Measurements from ENCODE around the gene CD74.

DNA sequence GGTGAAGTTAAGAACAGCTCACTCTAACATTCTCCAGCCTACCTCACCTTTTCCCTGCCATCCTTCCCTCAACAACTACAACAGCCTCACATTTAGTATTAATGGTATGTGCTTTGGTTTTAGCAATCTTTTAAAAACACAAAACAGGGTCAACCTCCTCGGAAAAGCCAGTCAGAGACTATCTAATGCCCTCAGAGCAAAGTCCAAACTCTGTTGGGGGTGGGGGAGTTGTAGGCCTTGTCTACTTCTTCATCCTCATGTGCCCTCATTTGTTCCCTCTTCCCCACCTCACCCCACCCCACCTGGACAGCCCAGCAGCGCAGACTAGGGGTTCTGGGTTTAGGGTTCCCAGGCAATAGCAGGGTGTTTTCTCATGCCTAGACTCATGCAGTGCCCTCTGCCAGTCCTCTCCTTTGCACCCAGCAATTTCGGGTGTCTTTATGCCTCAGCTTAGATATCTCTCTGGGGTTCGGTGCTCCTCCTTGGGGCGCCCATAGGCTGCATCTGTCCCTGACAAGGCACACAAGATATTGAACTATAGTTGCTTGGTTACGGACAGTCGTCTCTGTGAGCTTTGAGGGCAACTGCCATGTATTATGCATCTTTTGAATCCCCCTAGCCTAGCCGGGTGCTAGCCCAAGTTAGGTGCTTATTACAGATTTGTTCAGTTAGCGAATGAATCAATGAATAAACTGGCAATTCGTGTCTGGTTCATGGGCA, 56.0 kb downstream of the CD74 start:
- no peak for TF ChIP-seq EP300 (IDR thresholded peaks at IDR 0.05)
- TF ChIP-seq, protein P1, sequence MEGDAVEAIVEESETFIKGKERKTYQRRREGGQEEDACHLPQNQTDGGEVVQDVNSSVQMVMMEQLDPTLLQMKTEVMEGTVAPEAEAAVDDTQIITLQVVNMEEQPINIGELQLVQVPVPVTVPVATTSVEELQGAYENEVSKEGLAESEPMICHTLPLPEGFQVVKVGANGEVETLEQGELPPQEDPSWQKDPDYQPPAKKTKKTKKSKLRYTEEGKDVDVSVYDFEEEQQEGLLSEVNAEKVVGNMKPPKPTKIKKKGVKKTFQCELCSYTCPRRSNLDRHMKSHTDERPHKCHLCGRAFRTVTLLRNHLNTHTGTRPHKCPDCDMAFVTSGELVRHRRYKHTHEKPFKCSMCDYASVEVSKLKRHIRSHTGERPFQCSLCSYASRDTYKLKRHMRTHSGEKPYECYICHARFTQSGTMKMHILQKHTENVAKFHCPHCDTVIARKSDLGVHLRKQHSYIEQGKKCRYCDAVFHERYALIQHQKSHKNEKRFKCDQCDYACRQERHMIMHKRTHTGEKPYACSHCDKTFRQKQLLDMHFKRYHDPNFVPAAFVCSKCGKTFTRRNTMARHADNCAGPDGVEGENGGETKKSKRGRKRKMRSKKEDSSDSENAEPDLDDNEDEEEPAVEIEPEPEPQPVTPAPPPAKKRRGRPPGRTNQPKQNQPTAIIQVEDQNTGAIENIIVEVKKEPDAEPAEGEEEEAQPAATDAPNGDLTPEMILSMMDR (IDR thresholded peaks at IDR 0.05): no peak
- TF ChIP-seq POLR2AphosphoS5 (IDR thresholded peaks at IDR 0.05): no peak
